ENCODE results near the gene SIPA1L3. TPM values are rescaled to one million over a fixed set of nuclear protein-coding genes. Genes with fewer than 3 reads are reported as not detected.
A peak's percentile ranks its signal among the peaks of the same experiment; 100 is the strongest.

The SIPA1L3 gene
- total and polyA plus RNA-seq, 2 of the 13 experiments (the other 11 are each of a cell fraction or from before 2014, with no cell fraction given), result 5.5 to 7.7 TPM

DNA sequence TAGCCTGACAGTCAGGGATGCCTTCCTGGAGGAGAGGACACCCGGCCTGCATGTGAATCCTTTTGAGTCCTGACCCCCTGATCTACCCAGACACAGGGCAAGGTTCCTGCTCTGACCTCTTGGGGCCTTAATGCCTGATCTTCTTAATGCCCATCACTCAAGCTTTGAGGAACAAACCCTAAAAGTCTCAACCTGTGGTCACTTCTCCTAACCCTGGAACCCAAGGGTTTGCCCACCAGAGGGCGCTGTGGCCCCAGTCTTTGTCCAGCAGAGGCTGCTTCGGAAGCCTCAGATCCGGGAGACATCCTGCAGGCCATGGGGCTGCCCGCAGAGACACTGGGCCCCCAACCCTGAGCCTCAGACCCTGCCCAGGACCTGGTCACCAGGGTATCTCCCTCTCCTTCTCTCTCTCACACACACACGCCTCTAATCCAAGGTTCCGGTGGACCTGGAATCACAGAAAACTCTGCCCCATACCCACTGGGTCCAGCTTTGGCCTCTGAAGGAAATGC, 326.8 kb downstream of the SIPA1L3 start (continued):
- TF ChIP-seq, protein P1, sequence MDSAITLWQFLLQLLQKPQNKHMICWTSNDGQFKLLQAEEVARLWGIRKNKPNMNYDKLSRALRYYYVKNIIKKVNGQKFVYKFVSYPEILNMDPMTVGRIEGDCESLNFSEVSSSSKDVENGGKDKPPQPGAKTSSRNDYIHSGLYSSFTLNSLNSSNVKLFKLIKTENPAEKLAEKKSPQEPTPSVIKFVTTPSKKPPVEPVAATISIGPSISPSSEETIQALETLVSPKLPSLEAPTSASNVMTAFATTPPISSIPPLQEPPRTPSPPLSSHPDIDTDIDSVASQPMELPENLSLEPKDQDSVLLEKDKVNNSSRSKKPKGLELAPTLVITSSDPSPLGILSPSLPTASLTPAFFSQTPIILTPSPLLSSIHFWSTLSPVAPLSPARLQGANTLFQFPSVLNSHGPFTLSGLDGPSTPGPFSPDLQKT (CRISPR knock-in tag; IDR thresholded peaks at IDR 0.05; ENCODE audit: borderline replicate concordance), result no peak
- TF ChIP-seq PAF1 (CRISPR knock-in tag; IDR thresholded peaks at IDR 0.05) (no peak), XRCC5 (optimal IDR thresholded peaks at IDR 0.05; ENCODE audit: low read length) (peak; percentile 40), SMC3 (IDR thresholded peaks at IDR 0.05; ENCODE audit: low read length) (peak; percentile 75), TAF15 (IDR thresholded peaks at IDR 0.05; ENCODE audit: low read depth, low read length, poor library complexity, severe bottlenecking) (no peak), RAD21 (CRISPR knock-in tag; IDR thresholded peaks at IDR 0.05) (peak; percentile 82), ZNF224 (CRISPR knock-in tag; IDR thresholded peaks at IDR 0.05) (no peak), KAT8 (CRISPR knock-in tag; IDR thresholded peaks at IDR 0.05) (0 out of 2 replicates have a peak, but pooled peaks have one; percentile 34), GABPB1 (CRISPR knock-in tag; IDR thresholded peaks at IDR 0.05) (0 out of 2 replicates have a peak, but pooled peaks have one; percentile 20), ZNF672 (CRISPR knock-in tag; IDR thresholded peaks at IDR 0.05) (no peak), PRMT3 (CRISPR knock-in tag; IDR thresholded peaks at IDR 0.05; ENCODE audit: borderline replicate concordance, low read depth) (no peak), THAP11 (CRISPR knock-in tag; IDR thresholded peaks at IDR 0.05) (peak; percentile 34; the same call in 1 of the 2 replicates), SALL1 (CRISPR knock-in tag; IDR thresholded peaks at IDR 0.05) (peak; percentile 18; the same call in 1 of the 2 replicates)
- TF ChIP-seq, protein P2, sequence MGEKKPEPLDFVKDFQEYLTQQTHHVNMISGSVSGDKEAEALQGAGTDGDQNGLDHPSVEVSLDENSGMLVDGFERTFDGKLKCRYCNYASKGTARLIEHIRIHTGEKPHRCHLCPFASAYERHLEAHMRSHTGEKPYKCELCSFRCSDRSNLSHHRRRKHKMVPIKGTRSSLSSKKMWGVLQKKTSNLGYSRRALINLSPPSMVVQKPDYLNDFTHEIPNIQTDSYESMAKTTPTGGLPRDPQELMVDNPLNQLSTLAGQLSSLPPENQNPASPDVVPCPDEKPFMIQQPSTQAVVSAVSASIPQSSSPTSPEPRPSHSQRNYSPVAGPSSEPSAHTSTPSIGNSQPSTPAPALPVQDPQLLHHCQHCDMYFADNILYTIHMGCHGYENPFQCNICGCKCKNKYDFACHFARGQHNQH (CRISPR knock-in tag; IDR thresholded peaks at IDR 0.05), result 0 out of 2 replicates have a peak, but pooled peaks have one; percentile 19
- TF ChIP-seq, protein P3, sequence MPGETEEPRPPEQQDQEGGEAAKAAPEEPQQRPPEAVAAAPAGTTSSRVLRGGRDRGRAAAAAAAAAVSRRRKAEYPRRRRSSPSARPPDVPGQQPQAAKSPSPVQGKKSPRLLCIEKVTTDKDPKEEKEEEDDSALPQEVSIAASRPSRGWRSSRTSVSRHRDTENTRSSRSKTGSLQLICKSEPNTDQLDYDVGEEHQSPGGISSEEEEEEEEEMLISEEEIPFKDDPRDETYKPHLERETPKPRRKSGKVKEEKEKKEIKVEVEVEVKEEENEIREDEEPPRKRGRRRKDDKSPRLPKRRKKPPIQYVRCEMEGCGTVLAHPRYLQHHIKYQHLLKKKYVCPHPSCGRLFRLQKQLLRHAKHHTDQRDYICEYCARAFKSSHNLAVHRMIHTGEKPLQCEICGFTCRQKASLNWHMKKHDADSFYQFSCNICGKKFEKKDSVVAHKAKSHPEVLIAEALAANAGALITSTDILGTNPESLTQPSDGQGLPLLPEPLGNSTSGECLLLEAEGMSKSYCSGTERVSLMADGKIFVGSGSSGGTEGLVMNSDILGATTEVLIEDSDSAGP (CRISPR knock-in tag; IDR thresholded peaks at IDR 0.05; ENCODE audit: borderline replicate concordance), result no peak
- TF ChIP-seq, protein P4, sequence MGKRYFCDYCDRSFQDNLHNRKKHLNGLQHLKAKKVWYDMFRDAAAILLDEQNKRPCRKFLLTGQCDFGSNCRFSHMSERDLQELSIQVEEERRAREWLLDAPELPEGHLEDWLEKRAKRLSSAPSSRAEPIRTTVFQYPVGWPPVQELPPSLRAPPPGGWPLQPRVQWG (CRISPR knock-in tag; IDR thresholded peaks at IDR 0.05; ENCODE audit: borderline replicate concordance, low read depth), result no peak
- TF ChIP-seq, protein P5, sequence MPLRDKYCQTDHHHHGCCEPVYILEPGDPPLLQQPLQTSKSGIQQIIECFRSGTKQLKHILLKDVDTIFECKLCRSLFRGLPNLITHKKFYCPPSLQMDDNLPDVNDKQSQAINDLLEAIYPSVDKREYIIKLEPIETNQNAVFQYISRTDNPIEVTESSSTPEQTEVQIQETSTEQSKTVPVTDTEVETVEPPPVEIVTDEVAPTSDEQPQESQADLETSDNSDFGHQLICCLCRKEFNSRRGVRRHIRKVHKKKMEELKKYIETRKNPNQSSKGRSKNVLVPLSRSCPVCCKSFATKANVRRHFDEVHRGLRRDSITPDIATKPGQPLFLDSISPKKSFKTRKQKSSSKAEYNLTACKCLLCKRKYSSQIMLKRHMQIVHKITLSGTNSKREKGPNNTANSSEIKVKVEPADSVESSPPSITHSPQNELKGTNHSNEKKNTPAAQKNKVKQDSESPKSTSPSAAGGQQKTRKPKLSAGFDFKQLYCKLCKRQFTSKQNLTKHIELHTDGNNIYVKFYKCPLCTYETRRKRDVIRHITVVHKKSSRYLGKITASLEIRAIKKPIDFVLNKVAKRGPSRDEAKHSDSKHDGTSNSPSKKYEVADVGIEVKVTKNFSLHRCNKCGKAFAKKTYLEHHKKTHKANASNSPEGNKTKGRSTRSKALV (CRISPR knock-in tag; IDR thresholded peaks at IDR 0.05), result no peak
